CD4-positive, alpha-beta T cell treated with Interleukin-4 for 4 hours (primary cell): Measurements from ENCODE around the gene LPCAT1.
A peak's percentile ranks its signal among the peaks of the same experiment; 100 is the strongest.

Experiments
- DNase-seq: peaks from one replicate; pipeline ENCODE4 v3.0.0-alpha.2; 2020

The LPCAT1 gene

DNA sequence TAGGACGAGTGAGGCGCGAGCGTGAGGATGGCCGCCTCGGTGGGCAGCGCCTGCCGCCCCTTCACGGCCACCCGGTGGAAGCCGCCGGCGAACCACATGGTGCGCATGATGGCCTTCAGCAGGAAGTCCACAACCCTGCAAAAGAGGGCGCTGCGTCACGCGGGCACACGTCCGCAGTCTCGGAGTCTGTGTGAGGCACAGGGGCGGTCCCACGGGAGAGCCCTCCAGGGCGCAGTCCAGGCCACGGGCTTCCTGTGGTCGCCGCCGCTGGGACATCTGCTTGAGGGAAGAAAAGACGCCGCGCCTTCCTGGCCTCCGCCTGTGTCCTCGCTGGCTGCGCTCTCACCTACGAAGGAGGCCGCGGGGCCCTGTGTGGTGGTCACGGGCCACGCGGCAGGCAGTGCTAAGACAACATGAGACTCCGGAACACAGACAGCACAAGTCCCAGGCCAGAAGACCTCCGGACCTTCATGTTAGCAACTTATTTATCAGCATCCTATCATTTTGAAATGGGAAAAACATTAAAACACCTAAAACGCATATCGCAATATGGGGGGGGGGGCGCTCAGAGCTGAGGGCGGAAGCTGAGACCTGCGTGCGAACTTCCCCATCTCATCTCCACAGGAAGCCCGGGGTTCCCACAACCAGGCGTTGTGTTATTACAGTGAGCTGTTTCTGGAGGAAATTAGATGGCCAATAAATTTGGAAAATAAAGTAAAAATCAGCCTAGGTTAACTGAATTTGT is 28.8 kb downstream of the LPCAT1 start:
- no peak for DNase-seq

DNA sequence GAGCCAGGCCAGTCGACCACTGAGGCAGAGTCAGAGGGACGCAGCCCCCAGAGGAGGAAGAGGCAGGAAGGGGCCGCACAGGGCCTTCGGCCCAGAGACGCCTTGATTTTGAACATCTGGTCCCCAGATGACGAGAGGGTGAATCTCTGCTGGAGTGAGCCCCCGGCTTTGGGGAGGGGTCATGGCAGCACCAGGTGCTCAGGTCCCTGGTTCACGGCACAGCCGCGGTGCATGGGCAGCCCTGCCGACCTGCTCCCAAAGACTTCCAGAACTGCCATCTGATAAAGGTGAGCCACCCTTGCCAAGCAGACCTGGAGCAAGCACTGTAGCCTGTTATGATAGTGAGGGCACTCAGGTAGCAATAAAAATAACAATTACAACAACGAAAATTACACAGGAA is 29.8 kb downstream of the LPCAT1 start:
- DNase-seq: no peak

DNA sequence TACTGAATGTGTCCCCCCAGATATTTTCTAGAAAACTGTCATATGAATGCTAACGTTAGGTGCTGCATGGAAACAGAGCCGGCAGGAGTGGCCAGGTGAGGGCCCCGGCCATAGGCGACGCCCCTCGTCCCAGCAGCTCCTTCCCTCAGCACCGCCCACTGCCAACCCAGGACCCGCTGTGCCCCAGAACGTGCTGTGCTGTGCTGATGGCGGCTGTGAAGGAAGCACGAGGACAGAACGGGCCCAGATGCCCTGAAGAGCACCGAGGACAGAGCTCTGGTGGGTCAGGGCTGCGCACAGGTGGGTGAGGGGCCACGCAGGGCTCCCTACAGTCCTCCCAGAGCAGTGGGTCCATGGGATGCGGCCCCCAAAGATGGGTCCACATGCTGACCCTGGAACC is 30.3 kb downstream of the LPCAT1 start:
- DNase-seq: no peak

DNA sequence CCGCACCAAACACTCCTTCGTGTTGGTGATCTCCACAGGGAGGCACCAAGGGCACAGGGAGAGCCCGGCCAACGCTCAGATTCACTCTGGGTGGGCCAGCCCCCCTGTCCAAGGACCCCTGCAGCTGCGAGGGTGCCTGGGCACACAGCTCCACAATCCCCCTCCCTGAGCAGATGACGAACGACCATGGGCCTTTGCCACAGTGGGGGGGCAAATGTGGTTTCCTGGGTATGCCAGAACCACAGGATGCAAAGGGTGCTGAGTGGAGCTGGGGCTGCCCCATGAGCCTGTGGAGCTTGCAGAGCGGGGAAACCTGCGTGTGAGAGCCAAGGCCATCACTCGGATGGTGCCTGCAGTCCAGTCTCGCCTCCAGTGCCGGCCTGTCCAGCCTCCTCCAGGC is 31.0 kb downstream of the LPCAT1 start:
- DNase-seq: no peak

DNA sequence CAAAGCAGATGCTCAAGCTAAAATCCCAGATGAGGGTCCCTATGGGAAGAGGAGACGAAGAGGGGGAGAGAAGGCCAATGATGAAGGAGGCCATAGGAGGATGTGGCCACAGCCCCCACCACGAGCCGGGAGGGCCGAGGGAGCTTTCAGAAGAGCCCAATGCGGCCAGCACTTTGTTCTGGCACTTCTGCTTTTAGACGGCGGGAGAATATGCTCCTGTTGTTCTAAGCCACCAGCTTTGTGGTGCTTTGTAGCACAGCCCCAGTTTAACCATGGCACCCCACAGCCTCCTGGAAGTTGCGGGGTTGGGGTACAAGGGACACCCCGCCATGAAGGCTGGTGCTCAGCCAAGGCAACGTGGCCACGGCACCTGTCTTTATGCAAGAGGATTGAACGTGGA is 33.4 kb downstream of the LPCAT1 start:
- no peak for DNase-seq

DNA sequence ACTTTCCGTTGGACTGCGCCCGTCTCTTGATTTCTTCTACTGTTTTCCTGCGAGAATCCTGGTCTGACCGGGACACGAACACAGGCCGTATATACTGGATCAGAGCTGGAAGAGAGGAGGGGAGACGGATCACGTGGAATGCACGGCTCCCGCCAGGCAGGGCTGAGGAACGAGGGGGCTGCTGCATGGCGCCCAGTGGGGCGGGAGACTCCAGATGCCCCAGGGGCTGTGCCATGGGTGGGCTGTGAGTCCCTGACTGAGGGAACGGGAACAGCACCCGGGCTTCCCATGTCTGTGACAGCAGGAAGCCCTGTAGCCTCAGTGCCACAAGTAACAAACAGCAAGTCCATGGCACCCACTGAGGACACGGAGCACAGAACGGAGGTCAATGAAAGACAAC is 34.0 kb downstream of the LPCAT1 start:
- DNase-seq: no peak

DNA sequence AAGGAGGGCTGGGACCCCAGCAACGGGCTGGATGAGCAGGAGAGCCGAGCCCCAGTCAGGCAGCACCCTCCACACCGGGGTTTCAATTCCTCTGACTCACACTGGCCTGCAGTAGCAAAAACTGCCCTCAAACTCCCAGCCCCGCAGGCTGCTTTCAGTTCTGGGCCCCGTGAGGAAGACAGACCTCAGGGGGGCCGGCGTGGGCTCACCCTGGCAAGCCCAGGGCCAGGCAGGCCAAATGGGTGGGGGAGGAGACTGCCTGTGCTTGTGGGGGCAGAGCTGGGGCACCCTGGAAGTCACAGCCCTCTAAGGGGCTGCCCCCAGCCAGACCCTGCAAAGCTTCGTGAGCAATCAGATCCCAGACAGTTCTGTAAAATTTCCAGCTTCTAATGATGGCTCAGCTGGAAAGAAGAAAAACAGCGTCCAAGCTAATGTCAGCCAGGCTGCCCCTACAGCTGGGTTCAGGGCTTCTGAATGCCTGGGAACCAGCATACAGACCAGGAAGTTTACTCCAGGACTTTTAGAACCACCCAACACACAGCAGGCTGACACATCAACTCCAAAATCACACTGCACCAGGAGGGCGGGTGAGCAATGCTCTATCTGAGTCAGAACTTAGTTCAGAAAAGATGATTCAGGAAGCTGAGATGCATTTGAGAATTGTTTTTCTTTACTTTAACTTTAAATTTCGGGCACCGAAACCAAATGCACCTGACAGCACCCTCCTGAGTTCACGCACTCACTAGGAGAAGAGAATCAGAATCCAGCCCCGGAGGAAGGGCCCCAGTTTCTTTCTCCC is 34.7 kb downstream of the LPCAT1 start:
- DNase-seq: peak; percentile 56

DNA sequence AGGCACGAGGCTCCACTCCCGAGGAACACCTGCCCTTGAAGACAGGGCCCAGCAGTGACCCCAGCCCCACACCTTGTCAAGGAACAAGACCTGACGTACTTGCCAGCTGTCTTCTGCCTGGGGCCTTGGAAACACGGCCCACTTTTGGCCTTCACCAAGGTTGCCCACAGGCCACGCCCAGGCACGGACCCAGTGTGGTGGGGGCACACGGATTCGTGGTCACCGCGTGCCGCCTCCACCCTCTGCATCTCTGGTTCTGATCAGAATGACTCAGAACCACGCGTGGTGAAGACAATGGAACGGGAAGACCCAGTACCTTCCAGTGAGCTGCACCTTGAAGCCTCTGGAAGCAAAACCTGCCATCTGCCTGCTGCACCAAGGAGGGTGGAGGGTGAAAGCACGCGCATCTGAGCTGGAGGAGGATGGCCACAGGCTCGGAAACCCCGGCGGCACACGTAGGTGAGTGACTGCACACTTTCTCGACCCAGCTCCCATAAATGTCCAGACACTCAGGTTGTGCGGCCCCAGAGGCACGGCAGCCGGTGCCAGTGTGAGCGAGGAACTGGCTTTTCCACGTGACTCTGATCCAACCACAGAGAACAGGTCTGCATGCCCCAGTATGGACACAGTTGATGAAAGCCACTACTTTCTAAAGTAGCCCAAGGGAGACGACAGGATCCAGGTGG is 36.5 kb downstream of the LPCAT1 start:
- no peak for DNase-seq

DNA sequence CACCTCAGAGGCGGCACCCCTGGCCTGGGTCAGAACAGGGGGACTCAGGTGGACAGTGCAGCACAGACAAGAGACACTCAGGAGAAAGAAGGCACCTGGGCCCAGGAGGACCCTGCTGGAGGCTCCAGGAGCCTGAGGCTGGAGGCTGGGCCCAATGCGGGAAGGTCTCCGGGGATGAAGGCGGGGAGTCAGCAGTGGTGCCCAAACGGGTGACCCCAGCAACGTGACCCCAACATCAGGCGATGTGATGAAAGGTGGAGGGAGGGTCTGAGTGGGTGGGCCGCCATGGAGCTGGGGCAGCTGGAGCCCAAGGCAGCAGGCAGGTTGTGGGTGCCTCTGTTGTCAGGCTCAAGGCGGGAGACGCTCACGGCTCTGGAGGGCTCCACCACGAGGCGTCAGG is 37.5 kb downstream of the LPCAT1 start:
- DNase-seq: no peak

DNA sequence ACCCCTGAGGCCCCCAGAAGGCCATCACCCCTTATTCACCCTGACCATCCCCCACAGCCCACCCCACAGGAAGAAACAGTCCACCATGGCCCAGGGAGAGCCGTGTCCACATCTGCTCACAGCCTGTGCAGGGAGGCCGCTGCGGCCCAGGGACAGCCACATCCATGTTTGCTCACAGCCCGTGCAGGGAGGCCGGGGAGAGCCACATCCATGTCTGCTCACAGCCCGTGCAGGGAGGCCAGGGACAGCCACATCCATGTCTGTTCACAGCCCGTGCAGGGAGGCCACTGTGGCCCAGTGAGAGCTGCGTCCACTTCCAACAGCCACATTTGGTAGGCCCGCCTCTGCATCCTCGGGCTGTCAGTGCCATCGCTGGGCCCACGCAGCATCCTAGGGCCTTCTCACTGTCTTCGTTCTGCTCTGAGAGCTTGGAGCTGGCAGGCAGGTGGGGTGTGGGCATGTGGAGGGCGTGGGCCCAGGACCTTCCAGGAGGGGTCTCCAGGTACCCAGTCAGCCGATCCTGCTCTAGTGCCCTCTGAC is 38.1 kb downstream of the LPCAT1 start:
- no peak for DNase-seq

DNA sequence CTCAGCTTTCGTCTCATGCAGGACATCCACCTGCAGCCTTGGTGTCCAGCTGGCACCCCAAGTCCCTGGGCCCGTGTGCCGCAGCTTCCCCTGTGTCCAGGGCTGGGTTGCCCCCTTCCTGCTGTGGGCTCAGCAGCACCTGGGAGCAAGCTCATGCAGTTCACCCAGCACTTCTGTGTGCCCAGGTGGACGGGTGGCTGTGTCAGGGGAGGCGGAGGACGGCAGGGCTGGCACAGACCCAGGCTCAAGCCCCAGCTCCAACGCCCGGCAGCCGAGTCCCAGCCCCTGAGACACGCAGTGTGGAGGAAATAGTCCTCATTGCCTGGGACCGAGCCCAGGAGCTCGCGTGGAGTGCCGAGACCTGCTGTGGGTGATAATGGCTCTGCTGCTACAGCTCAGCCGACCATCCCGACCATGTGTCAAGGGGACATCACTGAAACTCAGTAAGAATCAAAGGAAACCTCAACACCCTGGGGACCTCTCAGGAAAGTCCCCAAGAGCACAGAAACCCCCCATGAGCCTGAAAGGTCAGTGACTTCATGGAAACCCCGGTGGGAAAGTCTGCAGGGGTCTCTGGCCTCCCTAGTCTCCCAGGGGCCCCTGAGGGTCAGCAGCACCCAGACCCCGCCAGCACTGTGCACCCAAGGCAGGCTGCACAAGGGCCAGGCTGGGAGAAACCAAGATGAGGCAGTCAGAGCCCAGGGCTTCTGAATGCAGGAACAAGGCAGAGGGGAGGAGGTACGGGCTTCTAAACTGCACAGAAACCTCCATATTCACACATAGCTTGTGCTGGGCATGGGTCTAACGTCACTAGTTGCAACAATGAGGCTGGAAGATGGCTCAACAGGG is 38.8 kb downstream of the LPCAT1 start:
- no peak for DNase-seq

DNA sequence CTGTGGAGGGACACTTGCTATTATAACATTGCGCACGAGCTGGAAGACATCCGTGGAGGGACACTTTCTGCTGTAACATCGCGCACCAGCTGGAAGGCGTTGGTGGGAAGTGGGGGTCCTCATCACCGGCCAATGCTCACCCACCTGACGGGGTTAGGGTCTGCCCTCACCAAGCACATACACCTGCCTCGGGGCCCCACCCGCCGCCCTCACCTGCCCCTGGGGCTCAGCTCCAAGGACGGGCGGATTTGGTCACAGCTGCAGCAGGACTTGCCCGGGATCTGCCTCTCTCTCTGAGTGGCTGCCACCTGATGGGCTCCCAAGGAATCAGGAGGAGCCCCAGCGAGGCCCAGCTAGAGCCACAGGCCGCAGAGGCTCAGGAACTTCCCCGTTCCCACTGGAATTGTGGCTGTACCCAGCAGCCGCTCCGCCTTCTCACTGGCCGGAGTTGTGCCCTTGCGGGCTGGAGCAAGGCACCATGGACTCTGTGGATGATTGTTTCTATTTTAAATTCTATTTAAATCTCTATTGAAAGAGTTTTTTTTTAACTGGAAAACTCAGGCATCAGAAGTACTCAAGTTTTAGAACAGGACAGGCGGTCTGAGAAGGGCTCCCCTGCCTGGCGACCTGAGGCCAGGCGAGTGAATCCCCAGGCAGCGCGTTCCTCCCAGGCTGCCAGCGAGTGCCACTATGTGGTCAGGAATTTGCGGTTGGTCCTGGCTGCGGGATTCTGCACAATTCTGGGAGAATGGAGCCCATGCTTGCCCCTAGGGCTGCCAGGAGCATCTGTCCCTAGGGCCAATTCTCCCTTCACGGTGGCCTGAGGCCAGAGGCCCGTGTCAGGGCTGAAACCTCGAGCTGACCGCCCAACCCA is 39.7 kb downstream of the LPCAT1 start:
- no peak for DNase-seq

DNA sequence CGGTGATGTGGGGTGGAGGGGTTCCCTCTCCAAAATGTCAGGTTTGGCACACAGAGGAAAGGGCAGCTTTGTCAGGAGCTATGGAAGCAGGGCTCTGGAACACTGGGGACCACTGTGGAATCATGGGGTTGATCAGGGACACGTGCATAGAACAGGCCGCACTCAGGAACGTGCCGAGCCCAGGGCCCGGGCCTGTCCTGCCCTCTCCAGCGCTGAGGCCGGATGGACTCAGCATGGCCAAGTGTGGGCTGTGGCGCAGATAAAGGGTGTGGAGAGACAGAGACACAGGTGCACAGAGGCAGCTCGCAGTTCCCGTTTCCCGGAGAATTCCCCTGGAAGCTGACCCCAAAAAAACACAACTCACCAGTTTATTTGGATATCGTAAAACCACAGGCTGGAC is 40.7 kb downstream of the LPCAT1 start:
- DNase-seq: no peak

DNA sequence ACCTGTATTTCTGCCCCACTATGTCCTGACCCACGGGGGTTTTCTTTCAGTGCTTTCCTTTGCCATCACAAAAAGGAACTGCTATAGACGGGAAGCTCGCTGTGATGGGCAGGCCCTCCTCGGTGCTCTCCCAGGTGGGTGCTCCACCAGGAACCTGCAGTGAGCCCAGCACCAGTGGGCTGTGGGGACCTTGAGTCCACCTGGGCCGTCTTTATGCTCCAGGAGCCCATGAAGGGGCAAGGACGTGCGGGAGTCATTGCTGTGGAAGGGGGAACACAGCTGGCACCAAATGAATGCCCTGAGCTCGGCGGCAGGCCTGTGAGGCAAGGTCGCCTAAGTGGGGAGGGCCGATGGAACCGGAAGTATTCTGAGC is 41.8 kb downstream of the LPCAT1 start:
- no peak for DNase-seq

DNA sequence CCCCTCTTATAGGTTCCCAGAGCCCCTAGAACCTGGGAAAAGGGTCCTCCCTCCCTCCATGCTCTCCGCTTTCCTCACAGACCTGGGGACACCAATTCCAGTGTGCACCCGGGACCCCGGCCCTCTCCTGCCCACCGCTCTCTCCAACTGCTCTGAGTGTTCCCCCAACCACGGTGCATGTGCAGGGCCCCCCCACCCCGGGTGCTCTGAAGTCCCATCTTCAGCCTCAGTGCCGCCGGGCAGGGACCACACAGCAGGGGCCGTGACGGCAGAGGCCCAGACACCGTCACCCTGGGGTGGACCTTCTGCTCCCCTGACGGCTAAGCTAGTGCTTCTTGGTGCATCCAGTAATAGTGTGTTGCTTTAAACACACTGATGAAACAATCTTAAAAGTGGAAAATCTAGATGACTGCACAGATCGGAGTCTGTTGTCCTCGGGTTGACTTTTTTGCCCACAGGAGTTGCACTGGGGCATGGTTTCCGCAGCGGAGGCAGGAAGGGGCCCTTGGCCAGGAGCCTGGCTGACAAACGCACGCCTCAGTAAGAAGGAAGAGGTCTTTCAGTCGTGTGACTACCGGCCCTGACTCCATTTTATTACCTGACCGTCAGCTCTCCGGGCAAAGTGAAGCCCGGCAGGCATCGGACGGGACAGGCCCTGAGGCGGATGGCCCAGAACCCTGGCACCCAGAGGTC is 42.3 kb downstream of the LPCAT1 start:
- no peak for DNase-seq

DNA sequence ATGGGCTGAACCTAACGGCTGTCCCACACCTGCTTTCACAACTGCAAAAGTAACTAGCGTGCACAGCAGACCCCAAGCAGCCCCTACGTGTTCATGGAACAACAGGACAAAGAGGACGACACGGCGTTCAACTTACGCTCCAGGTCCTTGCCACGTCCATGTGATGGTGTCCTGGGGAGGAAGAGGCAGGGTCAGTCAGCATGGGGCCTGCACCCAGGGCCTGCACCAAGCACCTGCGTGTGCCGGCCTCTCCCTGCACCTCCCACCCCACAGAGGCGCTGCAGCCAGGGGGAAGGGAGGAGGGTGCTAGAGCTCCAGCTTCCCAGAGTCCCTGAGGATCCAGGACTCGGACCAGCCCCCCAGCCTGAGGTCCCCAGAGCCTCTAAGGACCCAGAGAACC is 43.0 kb downstream of the LPCAT1 start:
- DNase-seq: no peak

DNA sequence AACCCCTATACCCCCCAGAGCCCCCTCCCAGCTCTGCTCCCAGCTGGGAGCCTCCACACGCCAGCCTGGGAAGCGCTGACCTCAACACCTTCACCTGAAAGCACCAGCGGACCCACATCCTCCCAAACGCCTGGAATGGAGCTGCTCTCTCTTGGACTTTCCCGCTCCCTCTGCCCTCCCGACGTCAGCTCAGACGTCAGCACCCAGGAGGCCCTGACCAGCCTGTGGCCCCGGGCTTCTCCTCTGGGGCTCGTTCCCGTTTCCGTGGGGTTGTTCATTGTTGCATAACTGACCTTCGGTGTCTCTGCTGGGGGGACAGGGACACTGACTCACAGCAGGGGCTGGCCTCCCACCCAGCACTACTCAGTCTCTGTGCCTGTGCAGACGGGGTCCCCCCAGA is 43.5 kb downstream of the LPCAT1 start:
- no peak for DNase-seq

DNA sequence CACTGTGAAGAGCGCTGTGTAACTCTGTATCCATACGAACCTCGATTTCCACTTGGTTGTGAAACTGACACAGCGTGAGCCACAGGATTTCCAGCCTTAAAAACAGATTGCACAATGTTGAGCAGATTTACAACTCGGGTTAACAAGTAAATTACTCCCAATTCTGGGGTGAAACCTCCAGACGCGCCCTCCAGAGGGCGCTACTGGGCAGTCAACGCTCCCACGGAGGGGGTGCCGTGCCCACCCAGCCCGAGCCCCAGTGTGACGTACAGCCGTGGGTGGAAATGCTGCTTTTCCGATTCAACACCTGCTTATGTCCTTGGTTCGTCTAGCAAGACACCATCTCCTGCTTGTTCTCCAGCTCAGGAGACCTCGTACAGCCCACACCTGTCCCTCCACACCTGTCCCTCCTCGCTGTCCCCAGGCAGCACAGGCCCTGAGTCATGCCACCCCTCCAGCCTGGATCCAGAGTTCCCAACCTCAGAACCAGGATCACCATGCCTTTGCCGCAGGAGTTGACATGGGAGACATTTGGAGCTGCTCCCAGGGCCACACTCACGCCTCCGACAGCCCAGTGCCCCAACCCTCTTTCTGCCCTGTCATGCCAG is 44.1 kb downstream of the LPCAT1 start:
- peak; percentile 40 for DNase-seq

DNA sequence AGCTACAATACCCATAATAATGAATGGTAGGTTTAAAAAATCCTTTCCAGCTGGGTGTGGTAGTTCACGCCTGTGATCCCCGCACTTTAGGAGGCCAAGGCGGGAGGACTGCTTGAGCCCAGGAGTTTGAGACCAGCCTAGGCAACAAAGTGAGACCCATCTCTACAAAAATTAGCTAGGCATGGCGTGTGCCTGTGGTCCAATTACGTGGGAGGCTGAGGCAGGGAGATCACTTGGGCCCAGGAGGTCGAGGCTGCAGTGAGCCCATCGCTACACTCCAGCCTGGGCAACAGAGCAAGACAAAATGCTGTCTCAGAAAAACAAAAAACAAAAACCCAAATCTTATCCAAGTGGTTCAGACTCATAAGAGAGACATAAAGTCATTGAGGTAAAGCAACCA is 44.7 kb downstream of the LPCAT1 start:
- DNase-seq: no peak

DNA sequence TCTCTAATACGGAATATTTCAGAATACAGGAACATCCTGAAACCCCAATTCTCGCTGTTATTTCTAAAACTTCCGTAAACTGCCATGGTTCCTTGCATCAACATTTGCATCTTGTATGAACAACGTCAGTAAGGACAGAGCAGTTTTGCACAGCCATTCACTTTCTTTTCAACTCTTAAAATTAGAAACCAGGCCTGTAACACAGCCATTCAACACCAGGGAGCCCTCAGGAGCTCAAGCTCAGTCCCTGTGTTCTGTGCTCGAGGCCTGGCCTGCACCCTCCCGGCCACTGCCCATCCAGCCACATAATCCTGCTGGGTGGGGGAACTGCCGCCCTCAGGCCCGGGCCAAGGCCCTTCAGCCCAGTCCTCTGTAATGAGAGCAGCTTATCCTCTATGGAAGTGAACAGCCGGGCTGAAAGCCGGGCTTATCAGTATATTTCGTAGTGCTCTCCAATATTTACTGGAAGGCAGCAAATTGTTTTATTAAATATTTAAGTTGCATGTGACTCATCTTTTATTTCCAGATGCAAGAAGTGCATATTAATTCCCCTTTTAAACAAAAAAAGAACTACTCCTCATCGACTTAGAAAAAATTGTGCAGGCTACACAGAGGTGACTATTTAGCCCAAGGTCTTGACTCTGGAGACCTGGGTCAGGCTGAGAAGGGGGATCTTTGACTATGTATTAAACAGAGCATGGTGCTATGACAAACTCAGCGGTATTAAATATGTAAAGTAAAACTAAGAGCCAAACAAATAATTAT is 45.3 kb downstream of the LPCAT1 start:
- no peak for DNase-seq
